GM06990 (cell line): ENCODE results near the gene ZNF668.

ENCODE experiments used
- DNase-seq: peaks from one replicate; pipeline ENCODE4 v3.0.0-alpha.2; 2011; ENCODE audit not compliant: insufficient read length; ENCODE audit errors: extremely low read depth
- H3K27me3 ChIP-seq: replicated peaks from 2 replicates; pipeline ENCODE4 v1.6.0; 2011; ENCODE audit warnings: low read length; ENCODE audit not compliant: control insufficient read depth, insufficient read depth
- H3K36me3 ChIP-seq: 2 replicates; pipeline ENCODE4 v1.5.1; 2011; ENCODE audit warnings: low read length; ENCODE audit not compliant: control insufficient read depth, insufficient read depth
- H3K4me3 ChIP-seq: replicated peaks from 2 replicates; pipeline ENCODE4 v1.5.1; 2011; ENCODE audit warnings: low read depth, mild to moderate bottlenecking, control low read depth, low read length
- CTCF ChIP-seq: IDR thresholded peaks from 2 replicates; pipeline ENCODE4 v1.5.1; 2011; ENCODE audit warnings: low read length, control low read depth, mild to moderate bottlenecking, inconsistent platforms; ENCODE audit not compliant: insufficient read depth, poor library complexity, severe bottlenecking

Gene ZNF668

DNA sequence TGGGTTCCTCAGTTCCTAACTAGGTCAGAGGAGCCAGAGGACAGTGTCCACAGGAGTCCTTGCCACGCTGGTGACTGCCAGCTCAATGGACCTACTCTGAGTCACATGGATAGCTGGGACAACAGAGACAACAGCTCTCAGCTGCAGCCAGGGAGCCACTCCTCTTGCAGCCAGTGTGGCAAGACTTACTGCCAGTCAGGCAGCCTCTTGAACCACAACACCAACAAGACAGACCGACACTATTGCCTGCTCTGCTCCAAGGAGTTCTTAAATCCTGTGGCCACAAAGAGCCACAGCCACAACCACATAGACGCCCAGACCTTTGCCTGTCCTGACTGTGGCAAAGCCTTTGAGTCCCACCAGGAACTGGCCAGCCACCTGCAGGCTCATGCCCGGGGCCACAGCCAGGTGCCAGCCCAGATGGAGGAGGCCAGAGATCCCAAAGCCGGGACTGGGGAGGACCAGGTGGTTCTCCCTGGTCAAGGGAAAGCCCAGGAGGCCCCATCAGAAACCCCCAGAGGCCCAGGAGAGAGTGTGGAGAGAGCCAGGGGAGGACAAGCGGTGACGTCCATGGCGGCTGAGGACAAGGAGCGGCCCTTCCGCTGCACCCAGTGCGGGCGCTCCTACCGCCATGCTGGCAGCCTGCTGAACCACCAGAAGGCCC, 6.8 kb upstream of the ZNF668 start:
- Histone ChIP-seq H3K27me3 (no peaks in the 10 kb centered on the region), H3K4me3 (no peak overlapping the region), H3K36me3 (peaks cover 48% of the 10 kb centered on the region)
- DNase-seq, result no peak
- TF ChIP-seq CTCF, result no peak

DNA sequence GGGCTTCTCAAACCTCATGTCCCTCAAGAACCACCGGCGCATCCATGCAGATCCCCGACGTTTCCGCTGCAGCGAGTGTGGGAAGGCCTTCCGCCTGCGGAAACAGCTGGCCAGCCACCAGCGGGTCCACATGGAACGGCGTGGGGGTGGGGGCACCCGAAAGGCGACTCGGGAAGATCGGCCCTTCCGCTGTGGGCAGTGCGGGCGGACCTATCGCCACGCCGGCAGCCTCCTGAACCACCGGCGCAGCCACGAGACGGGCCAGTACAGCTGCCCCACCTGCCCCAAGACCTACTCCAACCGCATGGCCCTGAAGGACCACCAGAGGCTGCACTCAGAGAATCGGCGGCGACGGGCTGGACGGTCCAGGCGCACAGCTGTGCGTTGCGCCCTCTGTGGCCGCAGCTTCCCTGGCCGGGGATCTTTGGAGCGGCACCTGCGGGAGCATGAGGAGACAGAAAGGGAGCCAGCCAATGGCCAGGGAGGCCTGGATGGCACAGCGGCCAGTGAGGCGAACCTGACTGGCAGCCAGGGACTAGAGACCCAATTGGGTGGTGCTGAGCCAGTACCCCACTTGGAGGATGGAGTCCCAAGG, 6.1 kb upstream of the ZNF668 start:
- Histone ChIP-seq H3K4me3 (no peak overlapping the region), H3K36me3 (peaks cover 47% of the 10 kb centered on the region), H3K27me3 (no peaks in the 10 kb centered on the region)
- TF ChIP-seq CTCF, result no peak
- DNase-seq, result no peak

DNA sequence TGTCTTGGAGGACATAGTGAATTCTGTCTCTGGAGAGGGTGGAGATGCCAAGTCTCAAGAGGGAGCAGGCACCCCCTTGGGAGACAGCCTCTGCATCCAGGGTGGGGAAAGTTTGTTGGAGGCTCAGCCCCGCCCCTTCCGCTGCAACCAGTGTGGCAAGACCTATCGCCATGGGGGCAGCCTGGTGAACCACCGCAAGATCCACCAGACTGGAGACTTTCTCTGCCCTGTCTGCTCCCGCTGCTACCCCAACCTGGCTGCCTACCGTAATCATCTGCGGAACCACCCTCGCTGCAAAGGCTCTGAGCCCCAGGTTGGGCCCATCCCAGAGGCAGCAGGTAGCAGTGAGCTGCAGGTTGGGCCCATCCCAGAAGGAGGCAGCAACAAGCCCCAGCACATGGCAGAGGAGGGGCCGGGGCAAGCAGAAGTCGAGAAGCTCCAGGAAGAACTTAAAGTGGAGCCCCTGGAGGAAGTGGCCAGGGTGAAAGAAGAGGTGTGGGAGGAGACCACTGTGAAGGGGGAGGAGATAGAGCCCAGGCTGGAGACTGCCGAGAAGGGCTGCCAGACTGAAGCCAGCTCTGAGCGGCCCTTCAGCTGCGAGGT, 5.4 kb upstream of the ZNF668 start:
- peaks cover 43% of the 10 kb centered on the region for H3K36me3 ChIP-seq
- H3K27me3 ChIP-seq, result no peaks in the 10 kb centered on the region
- H3K4me3 ChIP-seq, result no peak overlapping the region
- no peak for TF ChIP-seq CTCF
- no peak for DNase-seq

GRCh38 chr16:31078597-31079341, 4.7 kb upstream of the ZNF668 start:
- DNase-seq, result no peak
- H3K4me3 ChIP-seq, result no peak overlapping the region
- H3K36me3 ChIP-seq, result peaks cover 40% of the 10 kb centered on the region
- TF ChIP-seq CTCF, result no peak
- no peaks in the 10 kb centered on the region for H3K27me3 ChIP-seq

- Histone ChIP-seq H3K36me3 (peaks cover 40% of the 10 kb centered on the region), H3K27me3 (no peaks in the 10 kb centered on the region)
Observed at GRCh38 chr16:31077592-31078396, 3.8 kb upstream of the ZNF668 start.

More at GRCh38 chr16:31077592-31078396, 3.8 kb upstream of the ZNF668 start:
- H3K4me3 ChIP-seq, result no peak overlapping the region
- TF ChIP-seq CTCF, result no peak
- DNase-seq, result no peak
